ENCODE measurements around the gene SLC35G3. TPM values are rescaled to one million over a fixed set of nuclear protein-coding genes. Genes with fewer than 3 reads are reported as not detected.

Gene SLC35G3
- not detected for total RNA-seq

GRCh38 chr17:35194001-35194400 lies at the start of gene SLC35G3:
SLC35G3 (minus strand) TSS chr17:35194393; CDS start chr17:35194307, 86 bp downstream.

GRCh38 chr17:35242805-35243560 lies 48.8 kb upstream of the SLC35G3 start, which contains the start of gene SLFN5:
SLFN5 (plus strand) TSS chr17:35243072; CDS start chr17:35258691, 15,619 bp downstream.

GRCh38 chr17:35147375-35147905 lies 46.8 kb downstream of the SLC35G3 start, which contains the start of gene UNC45B:
UNC45B (plus strand) TSS chr17:35147817; CDS start chr17:35148264, 447 bp downstream.

Other genes with a start within 250 kb of the SLC35G3 start
- gene CCT6B, start 232.9 kb downstream of the SLC35G3 start, total RNA-seq: 1 to 10 TPM; 1.0 to 1.5 TPM
- 10 to 100 TPM; 27.0 to 27.9 TPM for gene ZNF830, start 232.9 kb downstream of the SLC35G3 start, total RNA-seq
- 10 to 100 TPM; 29.1 to 33.6 TPM for gene LIG3, start 213.9 kb downstream of the SLC35G3 start, total RNA-seq
- gene RFFL, start 130.7 kb downstream of the SLC35G3 start, total RNA-seq: 10 to 100 TPM; 29.3 to 34.8 TPM
- 10 to 100 TPM; 27.1 to 28.7 TPM for gene RAD51D, start 74.5 kb downstream of the SLC35G3 start, total RNA-seq
- not detected for gene FNDC8, start 72.8 kb downstream of the SLC35G3 start, total RNA-seq
- 10 to 100 TPM; 21.3 to 22.5 TPM for gene NLE1, start 52.1 kb downstream of the SLC35G3 start, total RNA-seq
- gene UNC45B, start 46.6 kb downstream of the SLC35G3 start, total RNA-seq: under 1 TPM; 0.10 TPM
- 100 to 1,000 TPM; 242 to 248 TPM for gene SLFN5, start 48.7 kb upstream of the SLC35G3 start, total RNA-seq
- 10 to 100 TPM; 45.3 to 52.3 TPM for gene SLFN11, start 179.2 kb upstream of the SLC35G3 start, total RNA-seq
- gene SLFN12, start 238.1 kb upstream of the SLC35G3 start, total RNA-seq: 10 to 100 TPM; 12.9 to 13.6 TPM

Measured in activated naive CD4-positive, alpha-beta T cell treated with anti-CD3 and anti-CD28 coated beads, Interleukin-2, amount 10 ng/mL, durations not matched to agents 5 hours and 36 hours (primary cell).